IMR-90 (cell line): ENCODE data around the gene GGNBP2. TPM values are rescaled to one million over a fixed set of nuclear protein-coding genes. Genes with fewer than 3 reads are reported as not detected.

Experiments
- ATAC-seq: fragments of 200-7000 bp; cut with Tn5 transposase; 2 replicates; pipeline ENCODE4 v1.9.1; 2020; ENCODE audit warnings: low read depth, mild to moderate bottlenecking, moderate library complexity
- BruUV-seq: library from RNA; stranded (reverse); fragments of 400-500 nt; replicated peaks from 2 replicates; lab custom pipeline; 2021; lab: Mats Ljungman, UMichigan
- CTCF ChIA-PET: fragments of 300-600 bp; formaldehyde crosslinking; extraction: SDS; loops from one replicate; lab custom pipeline; 2021; ENCODE audit warnings: antibody characterized with exemption; lab: Yijun Ruan, JAX
- POLR2A ChIA-PET: fragments of 300-600 bp; sonication (Branson Sonifier 250); formaldehyde crosslinking; loops from one replicate; lab custom pipeline; 2022; ENCODE audit warnings: antibody characterized with exemption; ENCODE audit not compliant: unreplicated experiment; lab: Charles Lee
- DNase-seq: peaks from one replicate; pipeline ENCODE4 v3.0.0; 2013
- H2AFZ ChIP-seq: replicated peaks from 2 replicates; pipeline ENCODE3; 2013; ENCODE audit warnings: low read length, mild to moderate bottlenecking; ENCODE audit not compliant: poor library complexity
- H2AK5ac ChIP-seq: 2 replicates; pipeline ENCODE4 v1.6.1; 2013; ENCODE audit warnings: low read depth, low read length, inconsistent platforms
- H2AK9ac ChIP-seq: replicated peaks from 2 replicates; pipeline ENCODE3; 2013; ENCODE audit warnings: mild to moderate bottlenecking, low read depth, low read length, moderate library complexity; ENCODE audit not compliant: poor library complexity
- H2BK120ac ChIP-seq: 2 replicates; pipeline ENCODE4 v1.6.1; 2013; ENCODE audit warnings: low read depth, low read length, inconsistent platforms
- H2BK15ac ChIP-seq: 3 replicates; pipeline ENCODE4 v1.6.1; 2013; ENCODE audit warnings: low read depth, low read length, inconsistent platforms
- H2BK20ac ChIP-seq: 2 replicates; pipeline ENCODE4 v1.6.1; 2013; ENCODE audit warnings: low read depth, mild to moderate bottlenecking, inconsistent platforms, low read length, moderate library complexity
- H2BK5ac ChIP-seq: 2 replicates; pipeline ENCODE4 v1.6.1; 2013; ENCODE audit warnings: mild to moderate bottlenecking, low read depth, low read length, inconsistent platforms; ENCODE audit not compliant: poor library complexity, severe bottlenecking
- H3K14ac ChIP-seq: replicated peaks from 2 replicates; pipeline ENCODE4 v1.6.1; 2013; ENCODE audit warnings: low read depth, low read length, inconsistent platforms
- H3K18ac ChIP-seq: 2 replicates; pipeline ENCODE4 v1.6.1; 2013; ENCODE audit warnings: low read depth, low read length, control low read depth
- H3K23ac ChIP-seq: 2 replicates; pipeline ENCODE4 v1.6.1; 2013; ENCODE audit warnings: low read depth, low read length, inconsistent platforms
- H3K27ac ChIP-seq: 2 replicates; pipeline ENCODE4 v1.5.1; 2013; ENCODE audit warnings: mild to moderate bottlenecking, control low read depth, low read length; ENCODE audit not compliant: insufficient read depth
- H3K27me3 ChIP-seq: 2 replicates; pipeline ENCODE4 v1.6.1; 2013; ENCODE audit warnings: low read length; ENCODE audit not compliant: control insufficient read depth, insufficient read depth
- H3K36me3 ChIP-seq: 2 replicates; pipeline ENCODE4 v1.6.1; 2013; ENCODE audit warnings: low read length, mixed read lengths; ENCODE audit not compliant: control insufficient read depth, insufficient read depth
- H3K4ac ChIP-seq: 2 replicates; pipeline ENCODE4 v1.6.1; 2013; ENCODE audit warnings: low read depth, low read length, inconsistent platforms
- H3K4me1 ChIP-seq: 2 replicates; pipeline ENCODE4 v1.6.1; 2013; ENCODE audit warnings: low read length, mixed read lengths; ENCODE audit not compliant: control insufficient read depth, insufficient read depth
- H3K4me2 ChIP-seq: 2 replicates; pipeline ENCODE4 v1.6.1; 2013; ENCODE audit warnings: low read depth, mild to moderate bottlenecking, control low read depth, low read length, moderate library complexity
- H3K4me3 ChIP-seq: 2 replicates; pipeline ENCODE4 v1.5.1; 2013; ENCODE audit warnings: low read depth, mild to moderate bottlenecking, control low read depth, low read length, moderate library complexity; ENCODE audit not compliant: insufficient read depth
- H3K56ac ChIP-seq: 2 replicates; pipeline ENCODE4 v1.6.1; 2013; ENCODE audit warnings: low read length, inconsistent platforms; ENCODE audit not compliant: insufficient read depth; ENCODE audit errors: extremely low read depth
- H3K79me1 ChIP-seq, 2 experiments: 2 replicates each; pipeline ENCODE4 v1.6.1; 2013; ENCODE audit warnings: low read length in 2 of 2, inconsistent platforms in 1 of 2, low read depth in 1 of 2
- H3K9ac ChIP-seq: 2 replicates; pipeline ENCODE4 v1.6.1; 2013; ENCODE audit warnings: low read depth, low read length, control low read depth
- H3K9me1 ChIP-seq: 2 replicates; pipeline ENCODE4 v1.6.1; 2013; ENCODE audit warnings: low read length, inconsistent platforms; ENCODE audit not compliant: insufficient read depth
- H3K9me3 ChIP-seq: 2 replicates; pipeline ENCODE4 v1.6.1; 2013; ENCODE audit warnings: low read length; ENCODE audit not compliant: control insufficient read depth, insufficient read depth
- H4K20me1 ChIP-seq: 2 replicates; pipeline ENCODE4 v1.6.1; 2013; ENCODE audit warnings: low read length, inconsistent platforms; ENCODE audit not compliant: insufficient read depth
- H4K5ac ChIP-seq: 2 replicates; pipeline ENCODE4 v1.6.1; 2013; ENCODE audit warnings: mild to moderate bottlenecking, low read depth, low read length, control low read depth
- H4K8ac ChIP-seq, 2 experiments: 2 replicates each; pipeline ENCODE4 v1.6.1; 2013; ENCODE audit warnings: low read depth in 2 of 2, low read length in 2 of 2, control low read depth in 1 of 2, inconsistent platforms in 1 of 2
- H4K91ac ChIP-seq: 2 replicates; pipeline ENCODE4 v1.6.1; 2013; ENCODE audit warnings: low read depth, low read length, inconsistent platforms; ENCODE audit not compliant: insufficient read depth
- BHLHE40 ChIP-seq: fragments of 150-350 bp; IDR thresholded peaks from 2 replicates; pipeline ENCODE4 v1.6.1; 2016; ENCODE audit warnings: mild to moderate bottlenecking, low read depth, low read length
- CEBPB ChIP-seq: IDR thresholded peaks from 2 replicates; pipeline ENCODE4 v1.6.1; 2012; ENCODE audit warnings: low read depth, low read length, improper control_type of control experiment
- MAFK ChIP-seq: IDR thresholded peaks from 2 replicates; pipeline ENCODE4 v1.6.1; 2012; ENCODE audit warnings: low read depth, low read length, improper control_type of control experiment
- MAZ ChIP-seq: IDR thresholded peaks from 2 replicates; pipeline ENCODE4 v1.6.1; 2012; ENCODE audit warnings: low read depth, mild to moderate bottlenecking, low read length, improper control_type of control experiment, moderate library complexity, borderline replicate concordance
- MXI1 ChIP-seq: IDR thresholded peaks from 2 replicates; pipeline ENCODE4 v1.6.1; 2012; ENCODE audit warnings: low read depth, mild to moderate bottlenecking, low read length, moderate library complexity, borderline replicate concordance
- NFE2L2 ChIP-seq: fragments of 150-350 bp; IDR thresholded peaks from 2 replicates; pipeline ENCODE4 v1.6.1; 2016; ENCODE audit warnings: low read depth, mild to moderate bottlenecking, low read length
- RAD21 ChIP-seq: IDR thresholded peaks from 2 replicates; pipeline ENCODE4 v1.6.1; 2012; ENCODE audit warnings: low read length, improper control_type of control experiment
- SMC3 ChIP-seq: fragments of 150-350 bp; IDR thresholded peaks from 2 replicates; pipeline ENCODE4 v1.6.1; 2016; ENCODE audit warnings: low read depth, mild to moderate bottlenecking, antibody characterized with exemption, low read length, moderate library complexity
- WGBS, 2 experiments: methylation state at CpG; one replicate each; pipeline versions ENCODE4 v1.1.5 to v1.1.7; 2013; ENCODE audit warnings: missing lambda C conversion rate in 2 of 2; ENCODE audit not compliant: insufficient read length in 1 of 2; ENCODE audit errors: extremely low coverage in 2 of 2; 5-methylcytosine and 5-hydroxymethylcytosine counted together
- dilution Hi-C: fragments of 300-500 bp; cut with HindIII; formaldehyde crosslinking; loops from one replicate; pipeline ENCODE4 v1.14.3; 2018; ENCODE audit warnings: low sequenced_read_pairs; ENCODE audit not compliant: unreplicated experiment
- in situ Hi-C: fragments of 300-500 bp; cut with MboI; formaldehyde crosslinking; loops from 3 replicates; pipeline ENCODE4 v1.14.3; 2019; ENCODE audit warnings: low sequenced_read_pairs, inconsistent platforms, mixed read lengths
- intact Hi-C: fragments of 100-400 bp; cut with micrococcal nuclease; formaldehyde crosslinking; loops from 2 replicates; pipeline ENCODE4 v1.10.0; 2022
- polyA plus RNA-seq, 3 experiments: library from polyadenylated mRNA; depleted of rRNA; stranded (reverse); fragments of >200 nt; gene quantifications; 2 replicates each; pipeline ENCODE4 v1.2.3, GENCODE V29; 2012; ENCODE audit warnings: low replicate concordance in 1 of 3
- total RNA-seq: library from RNA; depleted of rRNA; stranded (reverse); fragments of >200 nt; gene quantifications from 2 replicates; pipeline ENCODE4 v1.2.3, GENCODE V29; 2012
- TF ChIP-seq, protein P1 (sequence below): fragments of 150-350 bp; IDR thresholded peaks from 2 replicates; pipeline ENCODE4 v1.6.1; 2016; ENCODE audit warnings: low read depth, mild to moderate bottlenecking, low read length, moderate library complexity, borderline replicate concordance
- TF ChIP-seq, protein P2 (sequence below): conservative IDR thresholded peaks from 2 replicates; pipeline ENCODE4 v1.5.1; 2012; ENCODE audit warnings: mild to moderate bottlenecking, low read depth, low read length, improper control_type of control experiment

The GGNBP2 gene
- total and polyA plus RNA-seq, 2 of the 4 experiments (the other 2 are of a cell fraction): 40.7 to 56.2 TPM

DNA sequence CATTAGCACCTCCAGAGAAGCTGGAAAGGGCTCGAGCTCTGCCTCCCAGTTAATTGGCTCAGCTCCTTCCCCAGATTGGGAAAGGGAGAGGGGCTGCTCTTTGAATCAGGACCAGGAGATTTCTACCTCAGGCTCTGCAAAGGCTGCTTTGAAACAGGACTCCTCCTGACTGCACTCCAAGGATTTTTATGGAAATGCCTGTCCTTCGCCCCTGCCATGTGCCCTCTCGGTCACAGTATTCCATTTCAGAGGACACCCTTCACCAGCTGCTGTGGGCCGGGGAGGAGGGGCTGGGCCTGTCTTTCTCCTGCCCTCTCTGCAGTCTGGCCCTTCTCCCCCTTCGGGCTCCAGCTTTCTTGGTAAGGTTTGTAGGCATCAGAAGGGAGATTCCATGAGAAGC, 70.2 kb downstream of the GGNBP2 start:
- Histone ChIP-seq H3K14ac (no peak overlapping the region), H4K8ac (no peak overlapping the region), H4K20me1 (no peaks in the 10 kb centered on the region), H3K9me1 (peaks cover 12% of the 10 kb centered on the region; the same call in 1 of the 2 replicates), H3K4me2 (no peak overlapping the region), H3K4me1 (no peaks in the 10 kb centered on the region), H2AK5ac (no peak overlapping the region), H2BK5ac (no peak overlapping the region), H2AK9ac (no peak overlapping the region), H3K9ac (no peak overlapping the region), H3K36me3 (no peaks in the 10 kb centered on the region), H3K56ac (no peak overlapping the region), H3K27me3 (peaks cover 4% of the 10 kb centered on the region; the same call in 1 of the 2 replicates), H2BK20ac (no peak overlapping the region), H3K18ac (no peak overlapping the region), H4K91ac (no peak overlapping the region), H3K4ac (no peak overlapping the region), H3K23ac (no peak overlapping the region), H3K79me1 (no peaks in the 10 kb centered on the region), H2BK15ac (no peak overlapping the region), H3K9me3 (no peaks in the 10 kb centered on the region), H2AFZ (peak overlapping the region; percentile 51), H3K27ac (no peak overlapping the region), H2BK120ac (no peak overlapping the region), H4K5ac (no peak overlapping the region), H3K4me3 (no peak overlapping the region)
- TF ChIP-seq RAD21 (no peak), BHLHE40 (no peak), NFE2L2 (no peak), MXI1 (no peak), CEBPB (no peak), SMC3 (no peak), MAZ (no peak), MAFK (no peak)
- TF ChIP-seq, protein P1, sequence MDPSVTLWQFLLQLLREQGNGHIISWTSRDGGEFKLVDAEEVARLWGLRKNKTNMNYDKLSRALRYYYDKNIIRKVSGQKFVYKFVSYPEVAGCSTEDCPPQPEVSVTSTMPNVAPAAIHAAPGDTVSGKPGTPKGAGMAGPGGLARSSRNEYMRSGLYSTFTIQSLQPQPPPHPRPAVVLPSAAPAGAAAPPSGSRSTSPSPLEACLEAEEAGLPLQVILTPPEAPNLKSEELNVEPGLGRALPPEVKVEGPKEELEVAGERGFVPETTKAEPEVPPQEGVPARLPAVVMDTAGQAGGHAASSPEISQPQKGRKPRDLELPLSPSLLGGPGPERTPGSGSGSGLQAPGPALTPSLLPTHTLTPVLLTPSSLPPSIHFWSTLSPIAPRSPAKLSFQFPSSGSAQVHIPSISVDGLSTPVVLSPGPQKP: no peak
- TF ChIP-seq, protein P2, sequence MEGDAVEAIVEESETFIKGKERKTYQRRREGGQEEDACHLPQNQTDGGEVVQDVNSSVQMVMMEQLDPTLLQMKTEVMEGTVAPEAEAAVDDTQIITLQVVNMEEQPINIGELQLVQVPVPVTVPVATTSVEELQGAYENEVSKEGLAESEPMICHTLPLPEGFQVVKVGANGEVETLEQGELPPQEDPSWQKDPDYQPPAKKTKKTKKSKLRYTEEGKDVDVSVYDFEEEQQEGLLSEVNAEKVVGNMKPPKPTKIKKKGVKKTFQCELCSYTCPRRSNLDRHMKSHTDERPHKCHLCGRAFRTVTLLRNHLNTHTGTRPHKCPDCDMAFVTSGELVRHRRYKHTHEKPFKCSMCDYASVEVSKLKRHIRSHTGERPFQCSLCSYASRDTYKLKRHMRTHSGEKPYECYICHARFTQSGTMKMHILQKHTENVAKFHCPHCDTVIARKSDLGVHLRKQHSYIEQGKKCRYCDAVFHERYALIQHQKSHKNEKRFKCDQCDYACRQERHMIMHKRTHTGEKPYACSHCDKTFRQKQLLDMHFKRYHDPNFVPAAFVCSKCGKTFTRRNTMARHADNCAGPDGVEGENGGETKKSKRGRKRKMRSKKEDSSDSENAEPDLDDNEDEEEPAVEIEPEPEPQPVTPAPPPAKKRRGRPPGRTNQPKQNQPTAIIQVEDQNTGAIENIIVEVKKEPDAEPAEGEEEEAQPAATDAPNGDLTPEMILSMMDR: no peak
- ChIA-PET POLR2A (no interaction called here), CTCF (no interaction called here)
- dilution Hi-C loops (no loop called here), intact Hi-C loops (no loop called here), in situ Hi-C loops (no loop called here)
- ATAC-seq (no peak), DNase-seq (no peak)
- no CpG with 5 or more reads among the region's 5 CpGs for WGBS, 2 experiments
- BruUV-seq: no TSS peak
